ENCODE measurements around the gene DDX56.
"Not testable (repeated sequence)": the region's sequence is repeated elsewhere in the genome, so short reads cannot be mapped to it uniquely, and the experiment has no call there.

Gene DDX56

DNA sequence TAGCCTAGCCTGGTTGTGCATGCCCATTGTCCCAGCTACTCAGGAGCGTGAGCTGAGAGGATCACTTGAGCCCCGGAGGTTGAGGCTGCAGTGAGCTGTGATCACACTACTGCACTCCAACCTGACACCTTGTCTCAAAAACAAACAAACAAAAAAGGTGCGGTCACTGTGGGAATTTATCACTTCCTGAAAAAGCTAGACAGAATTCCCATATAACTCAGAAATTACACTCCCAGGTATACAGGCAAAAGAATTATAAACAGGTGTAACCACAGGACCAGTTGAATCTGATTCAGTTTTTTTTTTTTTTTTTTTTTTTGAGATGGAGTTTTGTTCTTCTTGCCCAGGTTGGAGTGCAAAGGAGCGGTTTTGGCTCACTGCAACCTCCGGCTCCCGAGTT, 29.5 kb upstream of the DDX56 start:
- peaks cover 14% of the 10 kb centered on the region for H3F3A ChIP-seq (ENCODE audit: control insufficient read depth, insufficient read depth)
- H3K27me3 ChIP-seq (ENCODE audit: control insufficient read depth, low read length), result peaks cover 5% of the 10 kb centered on the region; the same call in 1 of the 2 replicates
- H3K4me3 ChIP-seq (ENCODE audit: low read length), result peak overlapping the region; percentile 36; the same call in 1 of the 2 replicates
- H3K4me2 ChIP-seq (ENCODE audit: low read length), result peak overlapping the region; percentile 53
- H3K27ac ChIP-seq (ENCODE audit: low read depth, low read length), result no peak overlapping the region
- no peaks in the 10 kb centered on the region for H3K9me3 ChIP-seq (ENCODE audit: control insufficient read depth, insufficient read depth, low read length)
- TF ChIP-seq CTCF (IDR thresholded peaks at IDR 0.05; ENCODE audit: low read depth, low read length, poor library complexity, severe bottlenecking) (no peak), EZH2phosphoT487 (IDR thresholded peaks at IDR 0.05; ENCODE audit: borderline replicate concordance, low read length) (no peak)
- peaks cover 12% of the 10 kb centered on the region for H3K36me3 ChIP-seq (ENCODE audit: control insufficient read depth, low read length)
- H3K79me2 ChIP-seq (ENCODE audit: control insufficient read depth, low read length), result peaks cover 14% of the 10 kb centered on the region
- no peaks in the 10 kb centered on the region for H3K9me2 ChIP-seq (replicated peaks; ENCODE audit: control insufficient read depth, low read length)
- H3K4me1 ChIP-seq (ENCODE audit: control insufficient read depth, low read length), result peaks cover 57% of the 10 kb centered on the region
- H4K20me1 ChIP-seq (ENCODE audit: control insufficient read depth, insufficient read depth, low read depth, low read length), result no peaks in the 10 kb centered on the region

DNA sequence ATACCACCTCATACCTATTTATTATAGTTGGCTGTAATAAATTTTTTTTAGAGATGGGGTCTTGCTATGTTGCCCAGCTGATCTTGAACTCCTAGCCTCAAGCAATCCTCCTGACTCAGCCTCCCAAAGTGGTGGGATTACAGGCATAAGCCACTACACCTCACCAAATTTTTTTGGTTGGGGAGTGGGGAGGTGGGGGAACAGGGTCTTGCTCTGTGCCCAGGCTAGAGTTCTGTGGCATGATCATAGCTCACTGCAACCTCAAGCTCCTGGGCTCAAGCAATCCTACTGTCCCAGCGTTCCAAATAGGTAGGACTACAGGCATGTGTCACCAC, 28.8 kb upstream of the DDX56 start:
- Histone ChIP-seq H3K9me2 (replicated peaks; ENCODE audit: control insufficient read depth, low read length) (no peaks in the 10 kb centered on the region), H3K4me2 (ENCODE audit: low read length) (peak overlapping the region; percentile 53), H3K27ac (ENCODE audit: low read depth, low read length) (peak overlapping the region; percentile 61), H3F3A (ENCODE audit: control insufficient read depth, insufficient read depth) (peaks cover 14% of the 10 kb centered on the region), H3K27me3 (ENCODE audit: control insufficient read depth, low read length) (peaks cover 5% of the 10 kb centered on the region; the same call in 1 of the 2 replicates), H3K9me3 (ENCODE audit: control insufficient read depth, insufficient read depth, low read length) (no peaks in the 10 kb centered on the region), H3K4me3 (ENCODE audit: low read length) (peak overlapping the region; percentile 36), H3K36me3 (ENCODE audit: control insufficient read depth, low read length) (peaks cover 6% of the 10 kb centered on the region), H4K20me1 (ENCODE audit: control insufficient read depth, insufficient read depth, low read depth, low read length) (no peaks in the 10 kb centered on the region), H3K4me1 (ENCODE audit: control insufficient read depth, low read length) (peaks cover 51% of the 10 kb centered on the region), H3K79me2 (ENCODE audit: control insufficient read depth, low read length) (peaks cover 7% of the 10 kb centered on the region)
- no peak for TF ChIP-seq CTCF (IDR thresholded peaks at IDR 0.05; ENCODE audit: low read depth, low read length, poor library complexity, severe bottlenecking)

DNA sequence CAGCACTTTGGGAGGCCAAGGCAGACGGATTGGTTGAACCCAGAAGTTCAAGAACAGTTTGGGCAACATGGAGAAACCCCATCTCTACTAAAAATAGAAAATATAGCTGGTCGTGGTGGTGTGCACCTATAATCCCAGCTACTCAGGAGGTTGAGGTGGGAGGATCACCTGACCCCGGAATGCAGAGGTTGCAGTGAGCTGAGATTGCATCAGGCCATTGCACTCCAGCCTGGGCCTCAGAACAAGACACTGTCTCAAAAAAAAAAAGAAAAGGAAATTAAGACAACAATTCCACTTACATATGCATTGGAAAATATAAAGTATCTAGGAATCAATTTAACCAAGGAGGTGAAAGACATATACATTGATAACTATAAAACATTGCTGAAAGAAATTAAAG, 25.5 kb upstream of the DDX56 start:
- Histone ChIP-seq H3K27ac (ENCODE audit: low read depth, low read length) (no peak overlapping the region), H3K4me1 (ENCODE audit: control insufficient read depth, low read length) (peaks cover 49% of the 10 kb centered on the region), H3K36me3 (ENCODE audit: control insufficient read depth, low read length) (no peaks in the 10 kb centered on the region), H3K4me2 (ENCODE audit: low read length) (no peak overlapping the region), H3F3A (ENCODE audit: control insufficient read depth, insufficient read depth) (peaks cover 10% of the 10 kb centered on the region), H3K9me3 (ENCODE audit: control insufficient read depth, insufficient read depth, low read length) (no peaks in the 10 kb centered on the region), H3K9me2 (replicated peaks; ENCODE audit: control insufficient read depth, low read length) (no peaks in the 10 kb centered on the region), H3K27me3 (ENCODE audit: control insufficient read depth, low read length) (peaks cover 5% of the 10 kb centered on the region; the same call in 1 of the 2 replicates), H4K20me1 (ENCODE audit: control insufficient read depth, insufficient read depth, low read depth, low read length) (no peaks in the 10 kb centered on the region), H3K4me3 (ENCODE audit: low read length) (no peak overlapping the region), H3K79me2 (ENCODE audit: control insufficient read depth, low read length) (no peaks in the 10 kb centered on the region)
- TF ChIP-seq CTCF (IDR thresholded peaks at IDR 0.05; ENCODE audit: low read depth, low read length, poor library complexity, severe bottlenecking) (no peak), EZH2phosphoT487 (IDR thresholded peaks at IDR 0.05; ENCODE audit: borderline replicate concordance, low read length) (no peak)

- not testable (repeated sequence) for H3K4me3 ChIP-seq (ENCODE audit: low read length); H3K4me2 ChIP-seq (ENCODE audit: low read length); H3K9me3 ChIP-seq (ENCODE audit: control insufficient read depth, insufficient read depth, low read length); H3K79me2 ChIP-seq (ENCODE audit: control insufficient read depth, low read length); H4K20me1 ChIP-seq (ENCODE audit: control insufficient read depth, insufficient read depth, low read depth, low read length); H3F3A ChIP-seq (ENCODE audit: control insufficient read depth, insufficient read depth); H3K27me3 ChIP-seq (ENCODE audit: control insufficient read depth, low read length); H3K9me2 ChIP-seq (replicated peaks; ENCODE audit: control insufficient read depth, low read length); H3K36me3 ChIP-seq (ENCODE audit: control insufficient read depth, low read length); H3K27ac ChIP-seq (ENCODE audit: low read depth, low read length)
- peaks cover 30% of the 10 kb centered on the region for H3K4me1 ChIP-seq (ENCODE audit: control insufficient read depth, low read length)
These were observed 23.5 kb upstream of the DDX56 start for GRCh38 chr7:44597181-44597580.
